Renal cortical epithelial cell (primary cell): ENCODE data around the gene VPS8. TPM values are rescaled to one million over a fixed set of nuclear protein-coding genes. Genes with fewer than 3 reads are reported as not detected.
"Not testable (repeated sequence)": the region's sequence is repeated elsewhere in the genome, so short reads cannot be mapped to it uniquely, and the experiment has no call there.

Source experiments
- DNase-seq: peaks from one replicate; pipeline ENCODE4 v3.0.0-alpha.2; 2011; ENCODE audit warnings: low read depth
- total RNA-seq: library from RNA; depleted of rRNA; stranded (reverse); fragments of >200 nt; gene quantifications from 2 replicates; pipeline ENCODE4 v1.2.3, GENCODE V29; 2014

VPS8 gene
- total RNA-seq, 1 donor from 2014 or later = 67.8 TPM

GRCh38 chr3:184981071-184981470, 169.1 kb downstream of the VPS8 start:
- DNase-seq = peak; percentile 4

DNA sequence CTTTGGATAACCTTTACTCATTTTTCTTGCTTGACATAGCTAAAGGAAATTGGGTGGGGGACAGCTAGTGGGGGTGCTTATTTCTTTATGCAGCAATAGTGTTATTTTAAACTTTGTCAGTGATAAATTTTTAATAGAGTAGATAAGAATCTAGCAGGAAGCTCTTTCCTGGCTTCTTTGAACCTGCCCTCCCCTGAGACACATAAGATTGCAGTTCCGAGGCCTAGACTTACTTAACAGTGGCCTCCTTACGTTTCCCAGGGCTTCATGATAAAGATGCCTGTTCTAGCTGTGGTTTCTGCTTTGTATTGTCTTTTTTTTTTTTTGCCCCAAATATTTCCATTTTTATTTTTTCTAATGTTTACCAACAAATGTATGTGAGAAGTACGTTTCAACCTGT, 170.1 kb downstream of the VPS8 start:
- no peak for DNase-seq

GRCh38 chr3:184985586-184985985, 173.6 kb downstream of the VPS8 start:
- DNase-seq = no peak

DNA sequence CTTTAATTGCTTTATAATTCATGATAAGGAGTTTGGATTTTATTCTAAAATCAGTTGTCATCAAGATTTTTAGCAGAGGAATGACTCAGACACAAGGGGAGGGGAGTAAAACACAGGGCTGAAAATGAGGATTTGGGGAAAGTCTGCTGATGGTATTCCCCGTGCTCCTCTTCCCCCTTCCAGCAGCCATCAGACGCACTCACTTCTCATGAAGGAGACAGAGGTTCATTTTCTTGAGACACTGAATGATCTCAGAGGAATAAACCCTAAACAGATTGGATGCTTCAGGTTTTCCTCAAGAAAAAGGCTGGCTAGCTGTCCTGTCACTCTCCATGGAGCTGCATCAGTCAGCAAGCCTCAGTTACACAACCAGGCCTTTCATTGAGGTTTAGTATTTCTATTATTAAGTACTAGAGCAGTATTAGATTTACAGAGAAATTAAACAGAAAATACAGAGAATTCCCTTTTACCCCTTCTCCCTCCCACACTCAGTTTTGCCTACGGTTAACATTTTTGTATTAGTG, 174.5 kb downstream of the VPS8 start:
- DNase-seq = no peak

GRCh38 chr3:184993394-184993793, 181.4 kb downstream of the VPS8 start:
- no peak for DNase-seq

DNA sequence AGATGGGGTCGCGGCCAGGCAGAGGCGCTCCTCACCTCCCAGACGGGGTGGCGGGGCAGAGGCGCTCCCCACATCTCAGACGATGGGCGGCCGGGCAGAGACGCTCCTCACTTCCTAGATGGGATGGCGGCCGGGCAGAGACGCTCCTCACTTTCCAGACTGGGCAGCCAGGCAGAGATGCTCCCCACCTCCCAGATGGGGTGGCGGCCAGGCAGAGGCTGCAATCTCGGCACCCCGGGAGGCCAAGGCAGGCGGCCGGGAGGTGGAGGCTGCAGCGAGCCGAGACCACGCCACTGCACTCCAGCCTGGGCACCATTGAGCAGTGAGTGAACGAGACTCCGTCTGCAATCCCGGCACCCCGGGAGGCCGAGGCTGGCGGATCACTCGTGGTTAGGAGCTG, 191.9 kb downstream of the VPS8 start:
- DNase-seq = not testable (repeated sequence)

DNA sequence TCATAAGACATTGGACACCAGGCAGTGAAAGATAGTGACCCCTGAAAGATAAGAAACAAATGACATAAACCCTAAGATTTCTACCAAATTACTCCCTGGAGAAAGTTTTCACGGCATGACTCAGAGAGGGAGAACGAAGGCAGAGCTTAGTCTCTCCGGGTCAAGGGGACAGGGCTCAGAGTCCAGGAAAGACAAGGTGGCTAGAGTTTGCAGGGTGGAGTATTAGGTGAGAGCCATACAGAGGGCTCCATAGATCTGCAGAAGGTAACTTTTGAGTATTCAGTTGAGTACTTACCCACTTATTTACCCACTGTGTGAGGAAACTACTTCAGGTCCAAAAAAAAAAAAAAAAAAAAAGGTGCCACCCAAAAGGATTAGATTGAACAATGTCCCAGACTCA, 197.7 kb downstream of the VPS8 start:
- DNase-seq = no peak

DNA sequence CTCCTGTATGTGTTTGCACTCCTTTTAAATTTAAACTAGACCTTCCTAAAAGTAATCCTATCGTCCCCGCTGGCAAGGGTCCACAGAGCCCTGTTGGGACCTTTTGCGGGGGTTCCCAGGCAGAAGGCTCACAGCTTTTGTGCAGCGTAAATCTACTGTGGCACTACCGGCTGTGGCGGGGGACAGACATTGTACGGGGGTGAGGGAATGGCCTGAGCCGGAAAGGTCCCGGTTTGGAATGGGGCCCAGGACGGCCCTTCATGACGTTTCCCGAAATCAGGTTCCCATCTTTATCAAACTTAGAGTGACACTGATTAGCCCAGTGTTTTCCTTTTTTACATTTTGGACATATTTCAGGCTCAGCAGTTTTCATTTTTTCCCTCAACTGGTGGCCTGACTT, 205.6 kb downstream of the VPS8 start:
- not testable (repeated sequence) for DNase-seq

GRCh38 chr3:185017996-185018395, 206.0 kb downstream of the VPS8 start:
- DNase-seq = not testable (repeated sequence)

DNA sequence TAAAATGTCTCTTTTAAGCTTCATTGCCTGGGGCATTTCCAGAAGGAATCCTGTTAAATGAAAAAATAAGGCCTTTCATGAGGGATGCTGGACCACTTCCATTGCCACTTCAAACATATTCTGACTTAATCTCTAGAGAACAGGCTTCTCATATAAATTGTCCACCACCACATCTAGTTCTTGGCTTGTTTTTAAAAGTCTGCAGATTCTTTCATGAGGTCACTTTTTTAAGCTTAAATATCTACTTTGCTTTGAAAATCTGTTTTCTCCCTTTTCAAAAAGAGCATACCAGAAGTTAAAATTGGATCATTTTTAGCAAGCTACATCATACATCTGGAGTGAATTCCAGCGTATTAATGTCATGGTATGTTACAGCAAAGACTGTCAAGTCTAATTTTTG, 209.3 kb downstream of the VPS8 start:
- DNase-seq = no peak

DNA sequence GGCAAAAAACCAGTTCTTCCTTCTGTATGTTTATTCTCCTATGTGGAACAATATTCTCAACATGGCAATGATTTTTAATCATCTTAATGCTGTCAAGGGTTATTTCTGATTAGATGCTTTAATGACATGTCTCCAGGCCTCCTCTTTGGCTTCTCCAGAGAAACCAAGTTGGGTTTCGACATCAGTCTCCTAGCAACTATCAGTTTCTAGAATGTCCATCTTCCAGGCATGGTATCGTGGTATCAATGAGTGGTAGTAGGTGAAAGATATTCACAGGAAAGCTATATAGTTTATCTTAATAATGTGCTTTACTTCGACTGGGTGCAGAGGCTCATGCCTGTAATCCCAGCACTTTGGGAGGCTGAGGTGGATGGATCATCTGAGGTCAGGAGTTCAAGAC, 212.4 kb downstream of the VPS8 start:
- no peak for DNase-seq

- no peak for DNase-seq
Observed at GRCh38 chr3:185024966-185025365, 213.0 kb downstream of the VPS8 start.

GRCh38 chr3:185028121-185028520, 216.2 kb downstream of the VPS8 start:
- DNase-seq = no peak

- no peak for DNase-seq
Observed at GRCh38 chr3:185029086-185029485, 217.1 kb downstream of the VPS8 start.

DNA sequence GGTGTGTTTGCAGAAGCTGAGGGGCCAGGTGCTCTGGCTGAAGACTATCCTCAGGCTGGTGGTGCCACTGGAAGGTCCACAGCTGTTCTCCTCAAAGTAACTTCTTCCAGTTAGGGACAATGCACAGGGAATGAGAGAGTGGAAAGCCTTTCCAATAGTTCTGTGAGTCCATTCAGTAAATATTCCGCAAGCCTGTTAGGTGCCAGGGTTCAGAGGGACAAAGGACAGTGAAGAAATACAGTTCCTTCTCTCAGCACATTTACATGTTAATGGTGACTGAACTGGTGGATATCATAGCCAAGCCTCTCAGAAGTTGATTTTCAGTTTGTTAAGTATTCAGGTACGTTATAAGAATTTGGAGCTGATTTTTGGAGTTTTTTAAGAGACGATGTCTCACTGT, 218.4 kb downstream of the VPS8 start:
- DNase-seq = no peak

GRCh38 chr3:185030951-185031350, 219.0 kb downstream of the VPS8 start:
- no peak for DNase-seq

- no peak for DNase-seq
Observed at GRCh38 chr3:185037801-185038200, 225.8 kb downstream of the VPS8 start.

- no peak for DNase-seq
Observed at GRCh38 chr3:185040425-185040824, 228.5 kb downstream of the VPS8 start.

- DNase-seq = no peak
Observed at GRCh38 chr3:185041540-185041939, 229.6 kb downstream of the VPS8 start.

DNA sequence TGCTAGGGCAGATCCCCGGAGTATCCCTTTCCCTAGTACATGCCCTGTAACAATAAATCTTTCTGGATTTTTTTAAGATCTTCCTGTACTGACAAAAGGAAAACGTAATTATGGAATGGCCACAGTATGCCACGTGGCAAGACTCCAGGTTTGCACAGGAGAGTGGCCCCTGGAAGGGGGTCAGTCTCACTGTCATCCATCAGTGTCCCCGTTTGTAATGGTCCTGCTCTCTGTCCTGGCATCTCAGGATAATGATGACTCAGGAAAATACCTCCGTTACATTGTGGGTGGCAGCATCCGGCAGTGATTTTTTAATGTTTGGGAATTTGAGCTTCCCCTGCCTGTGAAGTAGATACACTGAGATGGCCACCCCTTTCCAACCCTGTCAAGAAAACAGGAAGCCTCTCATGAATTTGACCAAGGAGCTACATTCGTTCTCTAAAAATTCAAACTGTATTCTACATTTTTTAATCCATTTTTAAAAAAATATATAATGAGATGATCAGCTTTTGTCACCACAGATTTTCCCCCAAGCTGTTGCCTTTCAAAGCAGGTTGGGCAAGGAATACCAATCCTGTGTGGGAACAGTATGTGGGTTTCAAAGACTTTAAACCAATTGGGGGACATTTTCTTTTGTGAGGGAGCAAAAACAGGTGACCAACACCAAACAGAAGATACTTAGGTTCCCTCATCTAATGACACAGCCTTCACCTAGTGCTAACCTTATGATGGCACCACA, 230.5 kb downstream of the VPS8 start:
- DNase-seq = no peak

DNA sequence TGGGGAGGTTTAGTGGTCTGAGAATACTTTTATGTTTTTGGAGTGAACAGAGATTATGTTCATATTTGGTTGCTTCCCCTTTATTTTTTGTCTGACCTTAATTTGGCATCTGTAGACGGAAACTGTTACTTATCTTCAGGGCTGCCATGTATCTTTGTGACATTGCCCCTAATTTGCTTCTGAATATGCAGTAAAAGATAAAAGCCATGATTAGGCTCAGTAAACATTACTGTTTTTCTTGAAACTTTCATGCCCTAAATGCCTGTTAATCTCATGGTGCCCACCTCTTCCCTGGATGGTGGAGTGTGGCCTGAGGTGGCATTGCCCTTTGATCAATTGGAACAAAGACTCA, 234.2 kb downstream of the VPS8 start:
- DNase-seq = no peak

DNA sequence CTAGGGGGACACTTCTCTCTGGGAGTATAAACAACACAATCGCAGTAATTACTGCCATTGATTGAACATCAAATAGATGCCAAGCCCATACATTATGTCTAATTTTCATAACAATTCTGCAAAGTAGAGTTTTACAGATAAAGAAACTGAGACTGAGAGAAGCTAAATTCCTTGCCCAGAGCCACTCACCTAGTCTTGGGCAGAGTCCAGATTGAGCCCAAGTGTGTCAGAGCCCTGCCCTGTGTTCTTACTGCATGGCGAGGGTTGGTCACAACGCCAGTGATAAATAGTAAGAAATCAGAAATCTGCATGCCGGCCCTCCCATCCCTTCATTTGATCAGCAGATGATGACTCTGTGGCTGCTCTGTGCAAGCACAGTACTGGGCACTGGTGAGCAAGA, 234.6 kb downstream of the VPS8 start:
- no peak for DNase-seq

- no peak for DNase-seq
Observed at GRCh38 chr3:185049710-185050109, 237.7 kb downstream of the VPS8 start.

DNA sequence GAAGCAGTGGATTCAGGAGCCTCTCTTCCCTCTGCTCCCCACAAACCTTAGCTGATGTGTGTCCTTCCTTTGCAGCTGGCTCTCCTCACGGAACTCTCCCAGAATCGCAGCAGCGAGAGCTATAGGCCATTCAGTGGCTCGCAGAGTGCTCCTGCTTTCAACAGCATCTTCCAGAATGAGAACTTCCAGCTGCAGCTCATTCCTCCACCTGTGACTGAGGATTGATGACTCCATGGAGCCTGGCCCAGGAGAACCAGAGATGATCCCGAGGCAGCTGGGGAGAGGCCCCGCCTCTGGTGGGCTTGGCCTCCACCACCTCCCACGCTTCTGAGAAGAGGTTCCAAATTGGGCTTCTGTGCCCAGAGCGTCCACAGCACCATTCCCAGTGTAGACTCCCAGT, 239.8 kb downstream of the VPS8 start:
- DNase-seq = no peak
